ENCODE results near the gene SYCN. TPM values are rescaled to one million over a fixed set of nuclear protein-coding genes. Genes with fewer than 3 reads are reported as not detected.

SYCN gene
- total RNA-seq, 1 experiment from 2014 or later: not detected

GRCh38 chr19:39162441-39163043 is 41.5 kb downstream of the SYCN start:
- TF ChIP-seq CTCF (IDR thresholded peaks at IDR 0.05; ENCODE audit: unreplicated experiment): no peak
- no peak for DNase-seq (ENCODE audit: unreplicated experiment)
- intact Hi-C loops (cut with micrococcal nuclease): no loop called here
- no TSS peak for BruUV-seq (replicated peaks)
- H3K9me3 Mint-ChIP-seq (ENCODE audit: unreplicated experiment): no peaks in the 10 kb centered on the region
- no peak overlapping the region for H3K27ac Mint-ChIP-seq (ENCODE audit: low read depth, unreplicated experiment)
- no peak overlapping the region for H3K4me3 Mint-ChIP-seq (ENCODE audit: unreplicated experiment)
- ChIA-PET CTCF (no interaction called here), POLR2A (no interaction called here)
- H3K27me3 Mint-ChIP-seq (ENCODE audit: insufficient read depth, unreplicated experiment): no peaks in the 10 kb centered on the region
- H3K4me1 Mint-ChIP-seq (ENCODE audit: insufficient read depth, unreplicated experiment): peaks cover 30% of the 10 kb centered on the region
- no peaks in the 10 kb centered on the region for H3K36me3 Mint-ChIP-seq (ENCODE audit: insufficient read depth, unreplicated experiment)

- no peaks in the 10 kb centered on the region for H3K9me3 Mint-ChIP-seq (ENCODE audit: unreplicated experiment)
- TF ChIP-seq CTCF (IDR thresholded peaks at IDR 0.05; ENCODE audit: unreplicated experiment): no peak
- H3K27me3 Mint-ChIP-seq (ENCODE audit: insufficient read depth, unreplicated experiment): no peaks in the 10 kb centered on the region
- ChIA-PET POLR2A (interaction anchor here (0.8 kb wide), 1 partner anchor 19 kb away, joined by 3 read pairs; no protein-coding TSS in a partner anchor), CTCF (interaction anchor here (0.6 kb wide), 1 partner anchor 133 kb away, joined by 3 read pairs; no protein-coding TSS in a partner anchor)
- intact Hi-C loops (cut with micrococcal nuclease): no loop called here
- H3K36me3 Mint-ChIP-seq (ENCODE audit: insufficient read depth, unreplicated experiment): no peaks in the 10 kb centered on the region
- peak; percentile 92 for DNase-seq (ENCODE audit: unreplicated experiment)
- H3K4me1 Mint-ChIP-seq (ENCODE audit: insufficient read depth, unreplicated experiment): peaks cover 33% of the 10 kb centered on the region
- peak overlapping the region; percentile 88 for H3K27ac Mint-ChIP-seq (ENCODE audit: low read depth, unreplicated experiment)
- H3K4me3 Mint-ChIP-seq (ENCODE audit: unreplicated experiment): no peak overlapping the region
- no TSS peak for BruUV-seq (replicated peaks)
These were observed 43.0 kb downstream of the SYCN start for GRCh38 chr19:39160889-39161672.

- no peak for DNase-seq (ENCODE audit: unreplicated experiment)
These were observed 43.6 kb downstream of the SYCN start for GRCh38 chr19:39160523-39160861.

More at GRCh38 chr19:39160523-39160861, 43.6 kb downstream of the SYCN start:
- ChIA-PET CTCF (no interaction called here), POLR2A (no interaction called here)
- intact Hi-C loops (cut with micrococcal nuclease): no loop called here
- TF ChIP-seq CTCF (IDR thresholded peaks at IDR 0.05; ENCODE audit: unreplicated experiment): no peak
- H3K27ac Mint-ChIP-seq (ENCODE audit: low read depth, unreplicated experiment): peak overlapping the region; percentile 88
- H3K4me3 Mint-ChIP-seq (ENCODE audit: unreplicated experiment): peak overlapping the region; percentile 30
- no TSS peak for BruUV-seq (replicated peaks)
- H3K9me3 Mint-ChIP-seq (ENCODE audit: unreplicated experiment): no peaks in the 10 kb centered on the region
- no peaks in the 10 kb centered on the region for H3K36me3 Mint-ChIP-seq (ENCODE audit: insufficient read depth, unreplicated experiment)
- peaks cover 33% of the 10 kb centered on the region for H3K4me1 Mint-ChIP-seq (ENCODE audit: insufficient read depth, unreplicated experiment)
- no peaks in the 10 kb centered on the region for H3K27me3 Mint-ChIP-seq (ENCODE audit: insufficient read depth, unreplicated experiment)

Measured in MCF 10A (cell line).